Fibroblast of lung (primary cell): ENCODE measurements around the gene PLS1. TPM values are rescaled to one million over a fixed set of nuclear protein-coding genes. Genes with fewer than 3 reads are reported as not detected.
A peak's percentile ranks its signal among the peaks of the same experiment; 100 is the strongest.

Experiments
- DNase-seq, 2 donors: peaks; one replicate each; pipeline versions ENCODE4 v3.0.0 to v3.0.0-alpha.2; 2010; ENCODE audit warnings: low read depth in 2 of 2
- H2AFZ ChIP-seq: 2 replicates; pipeline ENCODE4 v1.5.1; 2012; ENCODE audit warnings: low read length, control low read depth, inconsistent platforms
- H3K27ac ChIP-seq: 2 replicates; pipeline ENCODE4 v1.5.1; 2011; ENCODE audit warnings: low read length, control low read depth; ENCODE audit not compliant: insufficient read depth
- H3K27me3 ChIP-seq: 2 replicates; pipeline ENCODE4 v1.5.1; 2011; ENCODE audit warnings: mild to moderate bottlenecking, low read length; ENCODE audit not compliant: control insufficient read depth, insufficient read depth
- H3K36me3 ChIP-seq: 2 replicates; pipeline ENCODE4 v1.5.1; 2011; ENCODE audit warnings: low read length; ENCODE audit not compliant: control insufficient read depth, insufficient read depth
- H3K4me1 ChIP-seq: 2 replicates; pipeline ENCODE4 v1.5.1; 2011; ENCODE audit warnings: low read length; ENCODE audit not compliant: control insufficient read depth, insufficient read depth; ENCODE audit errors: extremely low read depth
- H3K4me2 ChIP-seq: 2 replicates; pipeline ENCODE4 v1.5.1; 2011; ENCODE audit warnings: low read length, control low read depth; ENCODE audit not compliant: insufficient read depth; ENCODE audit errors: extremely low read depth
- H3K4me3 ChIP-seq, 4 experiments: fragments of 200-600 bp in 1 of 4; sonication (generic) in 1 of 4; replicated peaks in 1 of 4; 2 replicates each; pipeline ENCODE4 v1.5.1; 2011 to 2016; ENCODE audit warnings: low read length in 4 of 4, low read depth in 3 of 4, mild to moderate bottlenecking in 3 of 4, control low read depth in 2 of 4, inconsistent platforms in 1 of 4, mixed read lengths in 1 of 4; ENCODE audit not compliant: insufficient read depth in 1 of 4; ENCODE audit errors: control extremely low read depth in 1 of 4
- H3K79me2 ChIP-seq: 2 replicates; pipeline ENCODE4 v1.5.1; 2012; ENCODE audit warnings: mild to moderate bottlenecking, low read length, inconsistent platforms; ENCODE audit not compliant: control insufficient read depth, insufficient read depth
- H3K9ac ChIP-seq: 2 replicates; pipeline ENCODE4 v1.5.1; 2011; ENCODE audit warnings: mild to moderate bottlenecking, low read length, control low read depth; ENCODE audit not compliant: insufficient read depth
- H3K9me3 ChIP-seq: 2 replicates; pipeline ENCODE4 v1.5.1; 2012; ENCODE audit warnings: low read depth, low read length; ENCODE audit not compliant: control insufficient read depth, insufficient read depth
- H4K20me1 ChIP-seq: 2 replicates; pipeline ENCODE4 v1.5.1; 2011; ENCODE audit warnings: low read length; ENCODE audit not compliant: control insufficient read depth, insufficient read depth; ENCODE audit errors: extremely low read depth
- EZH2 ChIP-seq: IDR thresholded peaks from 2 replicates; pipeline ENCODE4 v1.5.1; 2012; ENCODE audit warnings: low read length, control low read depth, mild to moderate bottlenecking; ENCODE audit errors: missing control alignments
- polyA plus RNA-seq, 2 donors: library from polyadenylated mRNA; depleted of rRNA in 1 of 2; stranded (reverse) in 1 of 2; unstranded in 1 of 2; fragments of >200 nt; gene quantifications; 2 replicates each; pipeline ENCODE4 v1.2.1, GENCODE V29; 2011 to 2012; ENCODE audit warnings: missing spikeins in 1 of 2
- total RNA-seq: library from RNA; depleted of rRNA; stranded (reverse); fragments of >200 nt; gene quantifications from 2 replicates; pipeline ENCODE4 v1.2.1, GENCODE V29; 2014
- TF ChIP-seq, protein P1 (sequence below), 2 donors: IDR thresholded peaks in 1 of 2; conservative IDR thresholded peaks in 1 of 2; 1 replicate in 1 of 2; 2 replicates in 1 of 2; pipeline ENCODE4 v1.5.1; 2011 to 2012; ENCODE audit warnings: low read length in 2 of 2, control low read depth in 1 of 2, inconsistent platforms in 1 of 2, low read depth in 1 of 2, mild to moderate bottlenecking in 1 of 2

The PLS1 gene
- total and polyA plus RNA-seq, 2 donors (not counting 1 experiment from before 2014, with no cell fraction given), result 0.59 to 0.83 TPM

- H3K4me1 ChIP-seq, result peaks cover 2% of the 10 kb centered on the region
- no peaks in the 10 kb centered on the region for H3K27me3 ChIP-seq
- H4K20me1 ChIP-seq, result no peaks in the 10 kb centered on the region
- peak overlapping the region; percentile 72 for H3K4me2 ChIP-seq
- no peak for TF ChIP-seq EZH2
- TF ChIP-seq, protein P1, sequence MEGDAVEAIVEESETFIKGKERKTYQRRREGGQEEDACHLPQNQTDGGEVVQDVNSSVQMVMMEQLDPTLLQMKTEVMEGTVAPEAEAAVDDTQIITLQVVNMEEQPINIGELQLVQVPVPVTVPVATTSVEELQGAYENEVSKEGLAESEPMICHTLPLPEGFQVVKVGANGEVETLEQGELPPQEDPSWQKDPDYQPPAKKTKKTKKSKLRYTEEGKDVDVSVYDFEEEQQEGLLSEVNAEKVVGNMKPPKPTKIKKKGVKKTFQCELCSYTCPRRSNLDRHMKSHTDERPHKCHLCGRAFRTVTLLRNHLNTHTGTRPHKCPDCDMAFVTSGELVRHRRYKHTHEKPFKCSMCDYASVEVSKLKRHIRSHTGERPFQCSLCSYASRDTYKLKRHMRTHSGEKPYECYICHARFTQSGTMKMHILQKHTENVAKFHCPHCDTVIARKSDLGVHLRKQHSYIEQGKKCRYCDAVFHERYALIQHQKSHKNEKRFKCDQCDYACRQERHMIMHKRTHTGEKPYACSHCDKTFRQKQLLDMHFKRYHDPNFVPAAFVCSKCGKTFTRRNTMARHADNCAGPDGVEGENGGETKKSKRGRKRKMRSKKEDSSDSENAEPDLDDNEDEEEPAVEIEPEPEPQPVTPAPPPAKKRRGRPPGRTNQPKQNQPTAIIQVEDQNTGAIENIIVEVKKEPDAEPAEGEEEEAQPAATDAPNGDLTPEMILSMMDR (conservative IDR thresholded peaks at IDR 0.05 in 1 of 2, IDR thresholded peaks at IDR 0.05 in 1 of 2; ENCODE audit: low read depth in 1 of 2, low read length in 2 of 2), result no peak
- no peaks in the 10 kb centered on the region for H3K9me3 ChIP-seq
- H3K36me3 ChIP-seq, result no peaks in the 10 kb centered on the region
- no peak overlapping the region for H3K27ac ChIP-seq
- H2AFZ ChIP-seq, result no peak overlapping the region
- no peak overlapping the region for H3K4me3 ChIP-seq
- H3K79me2 ChIP-seq, result no peaks in the 10 kb centered on the region
- no peak overlapping the region for H3K9ac ChIP-seq
- no peak for DNase-seq
Measured at GRCh38 chr3:142595141-142595540, 1.1 kb upstream of the PLS1 start.

GRCh38 chr3:142595581-142595950 lies 627 bp upstream of the PLS1 start:
- Histone ChIP-seq H3K4me3 (peak overlapping the region; percentile 54 to 82 (median 69)), H3K36me3 (no peaks in the 10 kb centered on the region), H3K4me2 (peak overlapping the region; percentile 72), H2AFZ (peak overlapping the region; percentile 93), H3K9me3 (no peaks in the 10 kb centered on the region), H3K9ac (no peak overlapping the region), H3K4me1 (peaks cover 2% of the 10 kb centered on the region), H4K20me1 (no peaks in the 10 kb centered on the region), H3K27ac (peak overlapping the region; percentile 35), H3K27me3 (no peaks in the 10 kb centered on the region), H3K79me2 (no peaks in the 10 kb centered on the region)
- no peak for TF ChIP-seq EZH2
- TF ChIP-seq, protein P1 (conservative IDR thresholded peaks at IDR 0.05 in 1 of 2, IDR thresholded peaks at IDR 0.05 in 1 of 2; ENCODE audit: low read depth in 1 of 2, low read length in 2 of 2), result no peak
- peak; percentile 67 to 95 for DNase-seq

DNA sequence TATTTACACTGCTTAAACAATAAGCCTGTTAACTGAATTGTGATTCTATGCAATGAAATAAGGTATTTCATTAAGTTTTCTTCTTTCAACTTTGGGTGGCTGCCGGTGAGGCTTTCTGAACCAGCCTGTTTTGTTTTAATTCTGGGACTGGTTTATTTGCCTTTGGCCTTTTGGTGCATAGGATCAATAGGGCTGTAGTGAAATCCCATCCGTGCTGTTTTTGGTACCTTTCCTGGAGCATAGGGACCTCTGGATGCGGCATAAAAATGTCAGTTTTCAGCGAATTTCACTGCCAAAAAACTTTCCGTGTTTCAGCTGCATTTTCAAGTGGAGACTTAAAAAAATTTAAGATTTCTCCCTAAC lies 514 bp downstream of the PLS1 start:
- Histone ChIP-seq H3K4me3 (peak overlapping the region; percentile 54 to 82 (median 69)), H3K79me2 (no peaks in the 10 kb centered on the region), H3K27me3 (no peaks in the 10 kb centered on the region), H3K9ac (no peak overlapping the region), H3K9me3 (no peaks in the 10 kb centered on the region), H3K27ac (no peak overlapping the region), H2AFZ (peak overlapping the region; percentile 93), H3K36me3 (no peaks in the 10 kb centered on the region), H4K20me1 (no peaks in the 10 kb centered on the region), H3K4me2 (peak overlapping the region; percentile 72), H3K4me1 (peaks cover 2% of the 10 kb centered on the region)
- no peak for TF ChIP-seq EZH2
- TF ChIP-seq, protein P1 (conservative IDR thresholded peaks at IDR 0.05 in 1 of 2, IDR thresholded peaks at IDR 0.05 in 1 of 2; ENCODE audit: low read depth in 1 of 2, low read length in 2 of 2), result no peak
- no peak for DNase-seq
